ENCODE measurements around the gene ADGRL4.

Gene ADGRL4

GRCh38 chr1:78843546-78843945, 163.0 kb downstream of the ADGRL4 start:
- no peak for TF ChIP-seq CTCF (IDR thresholded peaks at IDR 0.05)

GRCh38 chr1:78843111-78843510, 163.4 kb downstream of the ADGRL4 start:
- TF ChIP-seq CTCF (IDR thresholded peaks at IDR 0.05), result no peak

GRCh38 chr1:78840453-78841271, 165.9 kb downstream of the ADGRL4 start:
- no peak for TF ChIP-seq CTCF (IDR thresholded peaks at IDR 0.05)
